NCI-H345 (cell line): ENCODE results near the gene PARM1.
"Not testable (repeated sequence)": the region's sequence is repeated elsewhere in the genome, so short reads cannot be mapped to it uniquely, and the experiment has no call there.

Experiments used
- DNase-seq: peaks from one replicate; lab custom pipeline; 2025; lab: John Stamatoyannopoulos, UW

Gene PARM1

GRCh38 chr4:74983253-74983635 is 50.3 kb downstream of the PARM1 start:
- no peak for DNase-seq

GRCh38 chr4:74990276-74990875 is 57.5 kb downstream of the PARM1 start:
- DNase-seq = no peak

GRCh38 chr4:74994436-74994835 is 61.5 kb downstream of the PARM1 start:
- not testable (repeated sequence) for DNase-seq

- no peak for DNase-seq
Observed at GRCh38 chr4:74996996-74997395, 64.1 kb downstream of the PARM1 start.

GRCh38 chr4:74997948-74998729 is 65.2 kb downstream of the PARM1 start:
- no peak for DNase-seq

GRCh38 chr4:74999714-75000309 is 66.9 kb downstream of the PARM1 start:
- DNase-seq = no peak

GRCh38 chr4:75001871-75002270 is 69.0 kb downstream of the PARM1 start:
- no peak for DNase-seq

GRCh38 chr4:75002381-75002780 is 69.5 kb downstream of the PARM1 start:
- DNase-seq = no peak

GRCh38 chr4:75003979-75004378 is 71.1 kb downstream of the PARM1 start:
- DNase-seq = no peak

GRCh38 chr4:75004755-75005668 is 72.1 kb downstream of the PARM1 start:
- DNase-seq = no peak

GRCh38 chr4:75005727-75006126 is 72.8 kb downstream of the PARM1 start:
- no peak for DNase-seq

- no peak for DNase-seq
Observed at GRCh38 chr4:75007891-75008290, 75.0 kb downstream of the PARM1 start.

GRCh38 chr4:75009138-75009537 is 76.2 kb downstream of the PARM1 start:
- DNase-seq = no peak

GRCh38 chr4:75011131-75011795 is 78.3 kb downstream of the PARM1 start:
- DNase-seq = no peak

GRCh38 chr4:75015627-75016026 is 82.7 kb downstream of the PARM1 start:
- DNase-seq = no peak

GRCh38 chr4:75016472-75016871 is 83.6 kb downstream of the PARM1 start:
- no peak for DNase-seq

GRCh38 chr4:75018811-75019479 is 86.0 kb downstream of the PARM1 start:
- no peak for DNase-seq

- no peak for DNase-seq
Observed at GRCh38 chr4:75025431-75025830, 92.5 kb downstream of the PARM1 start.

GRCh38 chr4:75028196-75028854 is 95.4 kb downstream of the PARM1 start:
- DNase-seq = no peak

- no peak for DNase-seq
Observed at GRCh38 chr4:75030028-75030427, 97.1 kb downstream of the PARM1 start.
